Activated T-cell treated with anti-CD3 and anti-CD28 coated beads, Interleukin-2, amount 50 U/mL, for 1 hour (primary cell): Measurements from ENCODE around the gene ARMCX1.
"Not testable (repeated sequence)": the region's sequence is repeated elsewhere in the genome, so short reads cannot be mapped to it uniquely, and the experiment has no call there.

ENCODE experiments used
- DNase-seq: peaks from one replicate; pipeline ENCODE4 v3.0.0-alpha.2; 2020

Gene ARMCX1

DNA sequence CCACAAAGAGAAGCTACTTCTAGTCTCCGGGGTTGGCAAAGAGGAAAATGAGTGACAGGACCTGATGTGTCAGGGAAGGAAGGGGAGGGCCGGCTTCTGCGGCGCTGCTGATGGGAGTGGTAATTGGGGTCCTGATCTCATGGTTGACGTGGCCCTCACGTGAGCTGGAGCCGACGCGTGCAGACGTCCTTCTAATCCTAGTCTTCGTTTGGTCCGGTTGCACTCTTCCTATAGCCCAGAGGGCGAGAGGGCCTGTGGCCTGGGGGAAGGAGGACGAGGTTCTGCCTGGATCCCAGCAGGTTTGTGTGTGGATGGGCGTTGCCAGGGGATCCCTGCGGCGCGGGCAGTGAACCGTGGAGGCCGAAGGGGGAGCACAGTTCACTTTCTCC is at the start of gene ARMCX1:
Gene ARMCX1, plus strand, starts transcription at position 186 of the 389 bp plus-strand sequence. CDS start 2,384 bp downstream, outside the sequence.
- no peak for DNase-seq

- not testable (repeated sequence) for DNase-seq
Observed at GRCh38 chrX:101502929-101503328, 47.4 kb upstream of the ARMCX1 start.

DNA sequence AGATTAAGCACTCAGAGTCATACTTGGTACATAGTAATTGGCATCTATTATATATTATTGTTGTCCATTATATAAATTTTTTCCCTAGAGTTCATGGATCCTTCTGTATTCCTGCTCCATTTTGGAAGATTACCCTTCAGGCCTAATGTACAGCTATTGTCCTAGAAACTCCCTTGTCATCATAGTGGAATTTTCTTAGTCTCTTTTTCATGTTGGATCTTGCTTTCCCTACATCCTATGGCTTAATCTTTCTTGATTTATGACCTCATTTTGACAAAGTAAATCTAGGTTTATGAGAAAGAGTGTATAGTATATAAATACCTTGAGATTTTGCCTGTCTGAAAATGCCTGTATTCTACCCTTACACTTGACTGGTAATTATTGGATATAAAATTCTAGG is 43.0 kb upstream of the ARMCX1 start:
- DNase-seq, result no peak

DNA sequence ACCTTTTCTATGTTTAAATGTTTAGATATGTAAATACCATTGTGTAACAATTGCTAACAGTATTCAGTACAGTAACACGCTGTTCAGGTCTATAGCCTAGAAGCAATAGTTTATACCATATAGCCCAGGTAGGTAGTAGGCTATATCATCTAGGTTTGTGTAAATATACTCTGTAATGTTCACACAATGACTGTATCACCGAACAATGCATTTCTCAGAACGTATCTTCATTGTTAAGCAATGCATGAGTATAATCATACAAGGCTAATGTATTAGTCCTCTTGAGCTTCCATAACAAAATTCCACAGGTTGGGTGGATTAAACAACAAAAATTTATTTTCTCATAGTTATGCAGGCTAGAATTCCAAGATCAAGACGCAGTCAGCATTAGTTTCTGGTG is 42.4 kb upstream of the ARMCX1 start:
- no peak for DNase-seq

DNA sequence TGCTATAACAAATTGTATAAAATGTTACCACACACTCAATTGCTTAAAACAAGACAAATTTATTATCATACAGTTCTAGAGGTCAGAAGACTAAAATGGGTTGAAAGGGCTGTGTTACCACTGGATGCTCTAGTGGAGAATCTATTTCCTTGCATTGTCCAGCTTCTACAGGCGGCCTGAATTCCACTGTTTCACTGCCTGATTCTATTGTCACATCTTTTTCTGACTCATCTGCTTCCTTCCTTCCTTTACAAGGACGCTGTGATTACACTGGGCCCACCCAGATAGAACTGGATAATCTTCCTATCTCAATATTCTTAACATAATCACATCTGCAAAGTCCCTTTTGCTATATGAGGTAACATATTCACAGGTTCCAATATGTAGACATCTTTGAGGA is 19.4 kb upstream of the ARMCX1 start:
- no peak for DNase-seq

DNA sequence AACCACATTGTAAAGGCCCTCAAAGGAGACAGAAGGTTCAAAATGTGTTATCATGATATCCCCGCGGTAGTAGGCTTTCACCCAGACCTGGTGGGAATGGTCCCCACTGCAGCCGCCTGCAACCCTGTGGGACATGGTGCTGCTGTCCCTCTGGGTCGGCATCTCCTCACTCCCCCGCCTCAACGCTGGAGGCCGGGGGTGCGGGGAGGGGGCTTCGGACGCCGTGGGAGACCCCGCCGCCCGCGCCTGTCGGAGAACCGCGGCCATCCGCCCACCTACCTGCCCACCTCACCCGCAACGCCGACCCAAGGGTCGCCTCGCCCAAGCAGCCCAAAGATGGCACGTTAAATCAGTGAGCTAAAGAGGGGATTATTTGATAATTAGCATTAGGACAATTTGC is 11.2 kb upstream of the ARMCX1 start:
- DNase-seq, result no peak

- no peak for DNase-seq
Observed at GRCh38 chrX:101550751-101551379, 518 bp downstream of the ARMCX1 start.

- no peak for DNase-seq
Observed at GRCh38 chrX:101551380-101551767, 1.0 kb downstream of the ARMCX1 start.

GRCh38 chrX:101552714-101553113 is 2.4 kb downstream of the ARMCX1 start:
- no peak for DNase-seq

DNA sequence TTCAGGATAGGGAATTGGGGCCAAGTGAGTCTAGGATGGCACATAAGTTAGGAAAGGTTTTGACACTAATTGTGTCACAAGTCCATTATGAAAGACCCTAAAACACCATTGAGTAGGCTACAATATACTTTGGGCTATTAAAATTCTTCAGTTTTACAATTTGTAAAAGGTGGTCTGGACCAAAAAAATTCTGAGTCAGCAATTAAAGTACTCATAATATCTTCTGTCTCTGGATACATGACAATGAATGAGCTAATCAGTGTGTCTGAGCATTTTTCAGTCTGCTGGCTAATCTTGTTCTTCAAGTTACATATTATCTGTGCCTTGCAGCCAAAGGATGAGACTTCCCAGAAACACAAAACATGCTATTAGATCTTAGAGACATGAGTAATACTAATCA is 14.3 kb downstream of the ARMCX1 start:
- DNase-seq, result no peak

GRCh38 chrX:101595739-101596419 is 45.5 kb downstream of the ARMCX1 start:
- no peak for DNase-seq

- DNase-seq, result not testable (repeated sequence)
Observed at GRCh38 chrX:101599592-101599991, 49.2 kb downstream of the ARMCX1 start.

DNA sequence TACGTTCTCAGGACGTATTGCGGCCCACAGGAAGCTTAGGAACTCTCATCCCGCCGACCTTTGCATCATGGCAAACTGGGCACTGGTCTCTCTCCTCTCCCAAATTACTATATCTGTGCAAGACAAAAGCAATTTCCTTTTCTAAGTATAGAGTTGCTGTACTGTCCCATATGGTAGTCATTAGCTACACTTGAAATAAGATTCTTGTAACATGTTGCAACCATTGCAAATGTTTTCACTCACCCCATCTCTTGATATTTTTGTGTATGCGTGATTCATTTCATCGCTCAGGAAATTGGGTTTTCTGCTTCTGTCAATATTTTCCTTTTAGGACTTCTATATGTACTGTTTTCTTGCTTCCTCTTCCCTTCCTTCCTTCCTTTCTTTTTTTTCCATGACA is 51.7 kb downstream of the ARMCX1 start:
- no peak for DNase-seq
